Gastrocnemius medialis (tissue), 4 donors: ENCODE results near the gene BICD2.

Experiments used
- CTCF ChIP-seq, 5 experiments: fragments of 450-650 bp in 3 of 5; fragments of 200-600 bp in 2 of 5; sonication (generic) in 2 of 5; IDR thresholded peaks in 4 of 5; conservative IDR thresholded peaks in 1 of 5; 1 replicate in 4 of 5; 2 replicates in 1 of 5; pipeline ENCODE4 v1.5.1; 2016 to 2019; ENCODE audit warnings: antibody characterized with exemption in 5 of 5, mild to moderate bottlenecking in 3 of 5, moderate library complexity in 3 of 5
- POLR2A ChIP-seq, 2 donors: fragments of 450-650 bp; IDR thresholded peaks; one replicate each; pipeline ENCODE4 v1.6.1; 2017; ENCODE audit warnings: antibody characterized with exemption in 2 of 2, mild to moderate bottlenecking in 2 of 2, moderate library complexity in 2 of 2

GRCh38 chr9:92767066-92768054 is 2.7 kb upstream of the BICD2 start:
- TF ChIP-seq CTCF (IDR thresholded peaks at IDR 0.05 in 4 of 5, conservative IDR thresholded peaks at IDR 0.05 in 1 of 5), result no peak
- no peak for TF ChIP-seq POLR2A (IDR thresholded peaks at IDR 0.05)
